Nephron progenitor cell (in vitro differentiated cells): ENCODE measurements around the gene SLC25A12.
A peak's percentile ranks its signal among the peaks of the same experiment; 100 is the strongest.

Experiments
- DNase-seq: peaks from one replicate; pipeline ENCODE4 v3.0.0; 2021
- H3K27ac Mint-ChIP-seq: 2 replicates; pipeline ENCODE4 v1.8.0; 2021; ENCODE audit warnings: mild to moderate bottlenecking, moderate library complexity, mixed read lengths
- H3K27me3 Mint-ChIP-seq: 2 replicates; pipeline ENCODE4 v1.8.0; 2021; ENCODE audit warnings: mild to moderate bottlenecking, low read depth, mixed read lengths; ENCODE audit not compliant: poor library complexity
- H3K36me3 Mint-ChIP-seq: 2 replicates; pipeline ENCODE4 v1.8.0; 2021; ENCODE audit warnings: low read depth, mixed read lengths
- H3K4me1 Mint-ChIP-seq: 2 replicates; pipeline ENCODE4 v1.8.0; 2021; ENCODE audit warnings: mixed read lengths
- H3K4me3 Mint-ChIP-seq: 2 replicates; pipeline ENCODE4 v1.8.0; 2021; ENCODE audit warnings: mild to moderate bottlenecking, moderate library complexity, mixed read lengths
- H3K9me3 Mint-ChIP-seq: 2 replicates; pipeline ENCODE4 v1.8.0; 2021; ENCODE audit warnings: mild to moderate bottlenecking, moderate library complexity, mixed read lengths
- CTCF ChIP-seq: fragments of 200-600 bp; sonication (generic); IDR thresholded peaks from 2 replicates; pipeline ENCODE4 v1.5.0; 2021; ENCODE audit warnings: antibody characterized with exemption

The SLC25A12 gene

DNA sequence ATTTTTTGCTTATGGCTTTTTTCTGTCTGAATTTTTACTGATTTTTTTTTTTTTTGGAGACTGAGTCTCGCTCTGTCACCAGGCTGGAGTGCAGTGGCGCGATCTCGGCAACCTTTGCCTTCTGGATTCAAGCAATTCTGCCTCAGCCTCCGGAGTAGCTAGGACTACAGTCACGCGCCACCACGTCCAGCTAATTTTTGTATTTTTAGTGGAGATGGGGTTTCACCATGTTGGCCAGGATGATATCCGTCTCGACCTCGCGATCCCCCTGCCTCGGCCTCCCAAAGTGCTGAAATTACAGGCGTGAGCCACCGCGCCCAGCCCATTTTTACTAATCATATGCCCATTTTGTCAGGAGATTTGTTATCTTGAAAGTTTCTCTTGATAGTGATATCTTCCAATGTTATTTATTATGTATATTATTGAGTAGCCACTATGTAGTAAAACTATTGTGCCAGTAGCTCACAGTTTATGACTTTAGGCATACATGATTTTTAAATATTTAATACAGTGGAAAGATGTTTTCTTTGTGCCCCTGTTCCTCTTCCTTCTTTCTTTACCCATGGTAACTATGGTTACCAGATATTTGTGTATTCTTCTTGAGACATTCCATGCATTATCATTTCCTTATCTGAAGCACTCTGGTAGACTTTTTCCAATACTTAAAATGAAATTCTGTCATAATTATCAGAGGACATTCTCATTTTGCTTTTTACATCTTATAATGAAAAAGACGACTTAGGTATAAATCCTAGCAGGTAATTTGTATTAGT is 30.3 kb upstream of the SLC25A12 start:
- Mint-ChIP-seq H3K27ac (no peak overlapping the region), H3K4me3 (peak overlapping the region; percentile 98), H3K27me3 (peaks cover 3% of the 10 kb centered on the region), H3K9me3 (no peaks in the 10 kb centered on the region), H3K4me1 (peaks cover 27% of the 10 kb centered on the region), H3K36me3 (peaks cover 46% of the 10 kb centered on the region)
- no peak for DNase-seq
- no peak for TF ChIP-seq CTCF

- peaks cover 3% of the 10 kb centered on the region for H3K27me3 Mint-ChIP-seq
- peaks cover 27% of the 10 kb centered on the region for H3K4me1 Mint-ChIP-seq
- H3K4me3 Mint-ChIP-seq = peak overlapping the region; percentile 98
- peaks cover 34% of the 10 kb centered on the region for H3K36me3 Mint-ChIP-seq
- TF ChIP-seq CTCF = no peak
- H3K27ac Mint-ChIP-seq = peak overlapping the region; percentile 99
- no peaks in the 10 kb centered on the region for H3K9me3 Mint-ChIP-seq
- no peak for DNase-seq
These were observed 29.2 kb upstream of the SLC25A12 start for GRCh38 chr2:171923206-171923605.

- peak; percentile 98 for DNase-seq
- H3K9me3 Mint-ChIP-seq = no peaks in the 10 kb centered on the region
- TF ChIP-seq CTCF = no peak
These were observed 28.4 kb upstream of the SLC25A12 start, which contains the start of gene HAT1 for GRCh38 chr2:171922230-171923022. Gene HAT1, plus strand, starts transcription at chr2:171922461. Its CDS starts 40 bp downstream, at chr2:171922501.

GRCh38 chr2:171921970-171922229 is 27.9 kb upstream of the SLC25A12 start:
- H3K27me3 Mint-ChIP-seq = peaks cover 3% of the 10 kb centered on the region
- peak overlapping the region; percentile 98 for H3K4me3 Mint-ChIP-seq
- H3K36me3 Mint-ChIP-seq = peaks cover 21% of the 10 kb centered on the region
- no peak for DNase-seq
- TF ChIP-seq CTCF = no peak
- peak overlapping the region; percentile 99 for H3K27ac Mint-ChIP-seq
- H3K9me3 Mint-ChIP-seq = no peaks in the 10 kb centered on the region
- H3K4me1 Mint-ChIP-seq = peaks cover 27% of the 10 kb centered on the region

More at GRCh38 chr2:171922230-171923022, 28.4 kb upstream of the SLC25A12 start, which contains the start of gene HAT1:
- H3K27me3 Mint-ChIP-seq = peaks cover 3% of the 10 kb centered on the region
- peak within 1 kb of the TSS; percentile 98 for H3K4me3 Mint-ChIP-seq
- H3K27ac Mint-ChIP-seq = peak within 1 kb of the TSS; percentile 99
- H3K36me3 Mint-ChIP-seq = peaks cover 26% of the 10 kb centered on the region
- peaks cover 27% of the 10 kb centered on the region for H3K4me1 Mint-ChIP-seq

DNA sequence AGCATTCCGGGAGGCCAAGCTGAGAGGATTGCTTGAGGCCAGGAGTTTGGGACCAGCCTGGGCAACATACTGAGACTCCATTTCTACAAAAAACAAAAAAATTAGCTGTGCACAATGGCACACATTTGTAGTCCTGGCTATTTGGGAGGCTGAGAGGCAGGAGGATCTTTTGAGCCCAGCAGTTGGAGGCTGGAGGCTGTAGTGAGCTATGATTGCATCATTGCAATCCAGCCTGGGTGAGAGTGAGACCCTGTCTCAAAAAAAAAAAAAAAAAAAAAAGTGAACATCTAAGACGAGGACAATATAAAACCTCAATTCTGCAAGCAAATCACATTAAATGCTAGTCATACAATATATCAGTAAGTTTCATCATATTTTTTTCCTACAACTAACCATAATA is 25.4 kb upstream of the SLC25A12 start:
- DNase-seq = no peak
- no peak overlapping the region for H3K4me3 Mint-ChIP-seq
- H3K4me1 Mint-ChIP-seq = peaks cover 23% of the 10 kb centered on the region
- H3K27me3 Mint-ChIP-seq = peaks cover 3% of the 10 kb centered on the region
- no peak for TF ChIP-seq CTCF
- H3K36me3 Mint-ChIP-seq = peaks cover 2% of the 10 kb centered on the region
- H3K9me3 Mint-ChIP-seq = no peaks in the 10 kb centered on the region
- H3K27ac Mint-ChIP-seq = no peak overlapping the region
